WTC11 (cell line): Measurements from ENCODE around the gene OTUD4. TPM values are rescaled to one million over a fixed set of nuclear protein-coding genes. Genes with fewer than 3 reads are reported as not detected.
A peak's percentile ranks its signal among the peaks of the same experiment; 100 is the strongest.

Source experiments
- ATAC-seq: fragments of 200-7000 bp; cut with Tn5 transposase; 2 replicates; pipeline ENCODE4 v1.10.0; 2021; ENCODE audit warnings: mild to moderate bottlenecking, moderate library complexity
- CTCF ChIA-PET: fragments of 300-600 bp; sonication (Branson Sonifier 250); formaldehyde crosslinking; loops from one replicate; lab custom pipeline; 2021; ENCODE audit warnings: antibody characterized with exemption; lab: Charles Lee
- POLR2A ChIA-PET: fragments of 350-600 bp; sonication (Branson Sonifier 250); formaldehyde crosslinking; loops from one replicate; lab custom pipeline; 2021; ENCODE audit warnings: antibody characterized with exemption; lab: Charles Lee
- DNase-seq: peaks from one replicate; pipeline ENCODE4 v3.0.0; 2021; ENCODE audit warnings: low spot score
- H3K27ac Mint-ChIP-seq: 2 replicates; pipeline ENCODE4 v1.8.0; 2021; ENCODE audit warnings: mixed read lengths
- H3K27me3 Mint-ChIP-seq: 2 replicates; pipeline ENCODE4 v1.8.0; 2021; ENCODE audit warnings: low read depth, mild to moderate bottlenecking, moderate library complexity, mixed read lengths
- H3K36me3 Mint-ChIP-seq: 2 replicates; pipeline ENCODE4 v1.8.0; 2021; ENCODE audit warnings: mixed read lengths
- H3K4me1 Mint-ChIP-seq: 2 replicates; pipeline ENCODE4 v1.8.0; 2022; ENCODE audit warnings: mixed read lengths
- H3K4me3 Mint-ChIP-seq: 2 replicates; pipeline ENCODE4 v1.8.0; 2021; ENCODE audit warnings: mild to moderate bottlenecking, moderate library complexity, mixed read lengths
- H3K9me3 Mint-ChIP-seq: 2 replicates; pipeline ENCODE4 v1.8.0; 2021; ENCODE audit warnings: mixed read lengths
- CBFB ChIP-seq: sonication (generic); formaldehyde crosslinking; IDR thresholded peaks from 2 replicates; pipeline ENCODE4 v1.8.1; 2022; ENCODE audit warnings: mild to moderate bottlenecking, low read depth, missing genetic modification reagents
- EMX1 ChIP-seq: fragments of 250-450 bp; sonication (Bioruptor Pico); IDR thresholded peaks from 2 replicates; pipeline ENCODE4 v1.8.0; 2021; ENCODE audit warnings: mild to moderate bottlenecking
- ETV6 ChIP-seq: sonication (generic); formaldehyde crosslinking; IDR thresholded peaks from 2 replicates; pipeline ENCODE4 v1.8.1; 2022; ENCODE audit warnings: mild to moderate bottlenecking, missing genetic modification reagents
- NR1H2 ChIP-seq: sonication (generic); formaldehyde crosslinking; IDR thresholded peaks from 2 replicates; pipeline ENCODE4 v1.9.0; 2021; ENCODE audit warnings: mild to moderate bottlenecking, moderate library complexity, missing genetic modification reagents
- OVOL2 ChIP-seq: fragments of 250-450 bp; sonication (Bioruptor Pico); IDR thresholded peaks from 2 replicates; pipeline ENCODE4 v1.9.0; 2021; ENCODE audit warnings: mild to moderate bottlenecking, borderline replicate concordance
- RELA ChIP-seq: sonication (generic); formaldehyde crosslinking; IDR thresholded peaks from 2 replicates; pipeline ENCODE4 v1.8.1; 2022; ENCODE audit warnings: missing genetic modification reagents, mild to moderate bottlenecking, borderline replicate concordance
- ZNF423 ChIP-seq: fragments of 250-450 bp; sonication (Bioruptor Pico); IDR thresholded peaks from 2 replicates; pipeline ENCODE4 v2.1.2; 2022; ENCODE audit warnings: mild to moderate bottlenecking, moderate library complexity
- total RNA-seq: library from RNA; stranded (reverse); gene quantifications from 3 replicates; pipeline ENCODE4 v1.2.3, GENCODE V29; 2021
- TF ChIP-seq, protein P1 (sequence below): sonication (generic); formaldehyde crosslinking; IDR thresholded peaks from 2 replicates; pipeline ENCODE4 v1.8.1; 2022; ENCODE audit warnings: missing genetic modification reagents, borderline replicate concordance
- TF ChIP-seq, protein P2 (sequence below): sonication (generic); formaldehyde crosslinking; IDR thresholded peaks from 2 replicates; pipeline ENCODE4 v1.8.1; 2023; ENCODE audit warnings: mild to moderate bottlenecking, missing genetic modification reagents, borderline replicate concordance

OTUD4 gene
- total RNA-seq, 1 experiment from 2014 or later, result 44.6 TPM

DNA sequence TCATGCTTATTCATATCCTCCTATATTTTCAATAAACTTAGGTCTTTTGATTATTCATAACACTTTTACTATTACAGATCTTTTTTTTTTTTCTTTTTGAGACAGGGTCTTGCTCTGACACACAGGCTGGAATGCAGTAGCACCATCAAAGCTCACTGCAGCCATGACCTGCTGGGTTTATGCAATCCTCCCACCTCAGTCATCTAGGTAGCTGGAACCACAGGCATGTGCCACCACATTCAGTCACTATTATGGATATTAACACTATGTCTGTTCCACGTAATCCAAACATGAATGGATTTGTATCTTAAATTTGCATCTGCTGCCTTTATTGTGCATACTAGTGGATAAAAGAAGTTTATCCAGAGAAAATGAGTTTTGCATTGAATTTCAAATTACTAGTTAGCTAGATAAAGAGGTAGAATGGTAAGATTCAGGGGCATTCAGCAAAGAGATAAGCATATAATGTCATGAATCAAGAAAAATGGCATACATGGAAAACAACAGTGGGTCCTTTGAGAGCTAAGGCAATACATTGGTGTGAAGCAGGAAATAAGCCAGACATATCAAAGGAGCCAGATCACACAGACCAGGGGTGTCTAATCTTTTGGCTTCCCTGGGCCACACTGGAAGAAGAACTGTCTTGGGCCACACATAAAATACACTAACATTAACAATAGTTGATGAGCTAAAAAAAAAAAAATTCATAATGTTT, 96.3 kb downstream of the OTUD4 start:
- peak; percentile 72 for ATAC-seq
- H3K4me3 Mint-ChIP-seq, result no peak overlapping the region

More for the DNA sequence above, 96.3 kb downstream of the OTUD4 start:
- Mint-ChIP-seq H3K36me3 (peaks cover 27% of the 10 kb centered on the region), H3K27ac (no peak overlapping the region), H3K9me3 (no peaks in the 10 kb centered on the region), H3K4me1 (peaks cover 7% of the 10 kb centered on the region), H3K27me3 (no peaks in the 10 kb centered on the region)
- ChIA-PET POLR2A (no interaction called here), CTCF (no interaction called here)
- no peak for TF ChIP-seq RELA (CRISPR knock-in tag)
- no peak for TF ChIP-seq NR1H2 (CRISPR knock-in tag)
- no peak for TF ChIP-seq ZNF423
- TF ChIP-seq, protein P1, sequence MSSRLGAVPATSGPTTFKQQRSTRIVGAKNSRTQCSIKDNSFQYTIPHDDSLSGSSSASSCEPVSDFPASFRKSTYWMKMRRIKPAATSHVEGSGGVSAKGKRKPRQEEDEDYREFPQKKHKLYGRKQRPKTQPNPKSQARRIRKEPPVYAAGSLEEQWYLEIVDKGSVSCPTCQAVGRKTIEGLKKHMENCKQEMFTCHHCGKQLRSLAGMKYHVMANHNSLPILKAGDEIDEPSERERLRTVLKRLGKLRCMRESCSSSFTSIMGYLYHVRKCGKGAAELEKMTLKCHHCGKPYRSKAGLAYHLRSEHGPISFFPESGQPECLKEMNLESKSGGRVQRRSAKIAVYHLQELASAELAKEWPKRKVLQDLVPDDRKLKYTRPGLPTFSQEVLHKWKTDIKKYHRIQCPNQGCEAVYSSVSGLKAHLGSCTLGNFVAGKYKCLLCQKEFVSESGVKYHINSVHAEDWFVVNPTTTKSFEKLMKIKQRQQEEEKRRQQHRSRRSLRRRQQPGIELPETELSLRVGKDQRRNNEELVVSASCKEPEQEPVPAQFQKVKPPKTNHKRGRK (CRISPR knock-in tag), result no peak
- TF ChIP-seq, protein P2, sequence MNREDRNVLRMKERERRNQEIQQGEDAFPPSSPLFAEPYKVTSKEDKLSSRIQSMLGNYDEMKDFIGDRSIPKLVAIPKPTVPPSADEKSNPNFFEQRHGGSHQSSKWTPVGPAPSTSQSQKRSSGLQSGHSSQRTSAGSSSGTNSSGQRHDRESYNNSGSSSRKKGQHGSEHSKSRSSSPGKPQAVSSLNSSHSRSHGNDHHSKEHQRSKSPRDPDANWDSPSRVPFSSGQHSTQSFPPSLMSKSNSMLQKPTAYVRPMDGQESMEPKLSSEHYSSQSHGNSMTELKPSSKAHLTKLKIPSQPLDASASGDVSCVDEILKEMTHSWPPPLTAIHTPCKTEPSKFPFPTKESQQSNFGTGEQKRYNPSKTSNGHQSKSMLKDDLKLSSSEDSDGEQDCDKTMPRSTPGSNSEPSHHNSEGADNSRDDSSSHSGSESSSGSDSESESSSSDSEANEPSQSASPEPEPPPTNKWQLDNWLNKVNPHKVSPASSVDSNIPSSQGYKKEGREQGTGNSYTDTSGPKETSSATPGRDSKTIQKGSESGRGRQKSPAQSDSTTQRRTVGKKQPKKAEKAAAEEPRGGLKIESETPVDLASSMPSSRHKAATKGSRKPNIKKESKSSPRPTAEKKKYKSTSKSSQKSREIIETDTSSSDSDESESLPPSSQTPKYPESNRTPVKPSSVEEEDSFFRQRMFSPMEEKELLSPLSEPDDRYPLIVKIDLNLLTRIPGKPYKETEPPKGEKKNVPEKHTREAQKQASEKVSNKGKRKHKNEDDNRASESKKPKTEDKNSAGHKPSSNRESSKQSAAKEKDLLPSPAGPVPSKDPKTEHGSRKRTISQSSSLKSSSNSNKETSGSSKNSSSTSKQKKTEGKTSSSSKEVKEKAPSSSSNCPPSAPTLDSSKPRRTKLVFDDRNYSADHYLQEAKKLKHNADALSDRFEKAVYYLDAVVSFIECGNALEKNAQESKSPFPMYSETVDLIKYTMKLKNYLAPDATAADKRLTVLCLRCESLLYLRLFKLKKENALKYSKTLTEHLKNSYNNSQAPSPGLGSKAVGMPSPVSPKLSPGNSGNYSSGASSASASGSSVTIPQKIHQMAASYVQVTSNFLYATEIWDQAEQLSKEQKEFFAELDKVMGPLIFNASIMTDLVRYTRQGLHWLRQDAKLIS (CRISPR knock-in tag), result no peak
- TF ChIP-seq EMX1 (CRISPR knock-in tag), result no peak
- no peak for TF ChIP-seq OVOL2 (CRISPR knock-in tag)
- TF ChIP-seq CBFB (CRISPR knock-in tag), result no peak
- no peak for TF ChIP-seq ETV6 (CRISPR knock-in tag)
- DNase-seq, result no peak

Other genes with a start within 250 kb of the OTUD4 start
- gene ANAPC10, start 82.4 kb downstream of the OTUD4 start, total RNA-seq, result 17.7 to 20.8 TPM (median 18.2 TPM) in 3 replicates
- gene ABCE1, start 82.3 kb downstream of the OTUD4 start, total RNA-seq, result 91.8 to 114 TPM (median 97.9 TPM) in 3 replicates